WTC11 (cell line): ENCODE data around the gene PAPPA2. TPM values are rescaled to one million over a fixed set of nuclear protein-coding genes. Genes with fewer than 3 reads are reported as not detected.

Experiments
- ATAC-seq: fragments of 200-7000 bp; cut with Tn5 transposase; 2 replicates; pipeline ENCODE4 v1.10.0; 2021; ENCODE audit warnings: mild to moderate bottlenecking, moderate library complexity
- CTCF ChIA-PET: fragments of 300-600 bp; sonication (Branson Sonifier 250); formaldehyde crosslinking; loops from one replicate; lab custom pipeline; 2021; ENCODE audit warnings: antibody characterized with exemption; lab: Charles Lee
- POLR2A ChIA-PET: fragments of 350-600 bp; sonication (Branson Sonifier 250); formaldehyde crosslinking; loops from one replicate; lab custom pipeline; 2021; ENCODE audit warnings: antibody characterized with exemption; lab: Charles Lee
- DNase-seq: peaks from one replicate; pipeline ENCODE4 v3.0.0; 2021; ENCODE audit warnings: low spot score
- H3K27ac Mint-ChIP-seq: 2 replicates; pipeline ENCODE4 v1.8.0; 2021; ENCODE audit warnings: mixed read lengths
- H3K27me3 Mint-ChIP-seq: 2 replicates; pipeline ENCODE4 v1.8.0; 2021; ENCODE audit warnings: low read depth, mild to moderate bottlenecking, moderate library complexity, mixed read lengths
- H3K36me3 Mint-ChIP-seq: 2 replicates; pipeline ENCODE4 v1.8.0; 2021; ENCODE audit warnings: mixed read lengths
- H3K4me1 Mint-ChIP-seq: 2 replicates; pipeline ENCODE4 v1.8.0; 2022; ENCODE audit warnings: mixed read lengths
- H3K4me3 Mint-ChIP-seq: 2 replicates; pipeline ENCODE4 v1.8.0; 2021; ENCODE audit warnings: mild to moderate bottlenecking, moderate library complexity, mixed read lengths
- H3K9me3 Mint-ChIP-seq: 2 replicates; pipeline ENCODE4 v1.8.0; 2021; ENCODE audit warnings: mixed read lengths
- CBFB ChIP-seq: sonication (generic); formaldehyde crosslinking; IDR thresholded peaks from 2 replicates; pipeline ENCODE4 v1.8.1; 2022; ENCODE audit warnings: mild to moderate bottlenecking, low read depth, missing genetic modification reagents
- CREB1 ChIP-seq: sonication (generic); formaldehyde crosslinking; IDR thresholded peaks from 2 replicates; pipeline ENCODE4 v1.8.0; 2023; ENCODE audit warnings: mild to moderate bottlenecking, missing genetic modification reagents
- EMX1 ChIP-seq: fragments of 250-450 bp; sonication (Bioruptor Pico); IDR thresholded peaks from 2 replicates; pipeline ENCODE4 v1.8.0; 2021; ENCODE audit warnings: mild to moderate bottlenecking
- ESRRA ChIP-seq: sonication (generic); formaldehyde crosslinking; IDR thresholded peaks from 2 replicates; pipeline ENCODE4 v1.8.1; 2022; ENCODE audit warnings: mild to moderate bottlenecking, missing genetic modification reagents, borderline replicate concordance
- FOXJ3 ChIP-seq: sonication (generic); formaldehyde crosslinking; IDR thresholded peaks from 2 replicates; pipeline ENCODE4 v1.9.0; 2021; ENCODE audit warnings: missing genetic modification reagents, mild to moderate bottlenecking, borderline replicate concordance
- GTF2I ChIP-seq: fragments of 250-450 bp; sonication (Bioruptor Pico); conservative IDR thresholded peaks from 2 replicates; pipeline ENCODE4 v1.4.0; 2021; ENCODE audit warnings: mild to moderate bottlenecking
- HMGA2 ChIP-seq: fragments of 250-450 bp; sonication (Bioruptor Pico); IDR thresholded peaks from 2 replicates; pipeline ENCODE4 v1.4.0; 2021; ENCODE audit warnings: mild to moderate bottlenecking, moderate library complexity
- KAT7 ChIP-seq: sonication (generic); formaldehyde crosslinking; IDR thresholded peaks from 2 replicates; pipeline ENCODE4 v1.8.1; 2023; ENCODE audit warnings: missing genetic modification reagents, mild to moderate bottlenecking, borderline replicate concordance
- MXD4 ChIP-seq: fragments of 250-450 bp; sonication (Bioruptor Pico); IDR thresholded peaks from 2 replicates; pipeline ENCODE4 v1.8.0; 2021; ENCODE audit warnings: mild to moderate bottlenecking, moderate library complexity, borderline replicate concordance
- NFE2L1 ChIP-seq: sonication (generic); formaldehyde crosslinking; IDR thresholded peaks from 2 replicates; pipeline ENCODE4 v1.8.1; 2023; ENCODE audit warnings: missing genetic modification reagents
- NR1H2 ChIP-seq: sonication (generic); formaldehyde crosslinking; IDR thresholded peaks from 2 replicates; pipeline ENCODE4 v1.9.0; 2021; ENCODE audit warnings: mild to moderate bottlenecking, moderate library complexity, missing genetic modification reagents
- NR3C1 ChIP-seq: sonication (generic); formaldehyde crosslinking; conservative IDR thresholded peaks from 2 replicates; pipeline ENCODE4 v1.8.1; 2023; ENCODE audit warnings: low read depth, mild to moderate bottlenecking, missing genetic modification reagents
- PRRX2 ChIP-seq: fragments of 250-450 bp; sonication (Bioruptor Pico); IDR thresholded peaks from 2 replicates; pipeline ENCODE4 v1.8.0; 2021; ENCODE audit warnings: mild to moderate bottlenecking
- SOX15 ChIP-seq: fragments of 250-450 bp; sonication (Bioruptor Pico); IDR thresholded peaks from 2 replicates; pipeline ENCODE4 v1.9.0; 2021; ENCODE audit warnings: mild to moderate bottlenecking
- TCF7 ChIP-seq: sonication (generic); formaldehyde crosslinking; IDR thresholded peaks from 2 replicates; pipeline ENCODE4 v1.8.0; 2022; ENCODE audit warnings: mild to moderate bottlenecking, low read depth, missing genetic modification reagents, moderate library complexity
- TEAD1 ChIP-seq: sonication (generic); formaldehyde crosslinking; IDR thresholded peaks from 2 replicates; pipeline ENCODE4 v1.8.0; 2022; ENCODE audit warnings: mild to moderate bottlenecking, missing genetic modification reagents
- ZBTB21 ChIP-seq: sonication (generic); formaldehyde crosslinking; IDR thresholded peaks from 2 replicates; pipeline ENCODE4 v1.8.1; 2023; ENCODE audit warnings: mild to moderate bottlenecking, missing genetic modification reagents, borderline replicate concordance
- ZNF219 ChIP-seq: sonication (generic); formaldehyde crosslinking; IDR thresholded peaks from 2 replicates; pipeline ENCODE4 v1.8.0; 2023; ENCODE audit warnings: missing genetic modification reagents, mild to moderate bottlenecking, borderline replicate concordance
- ZNF512 ChIP-seq: sonication (generic); formaldehyde crosslinking; IDR thresholded peaks from 2 replicates; pipeline ENCODE4 v1.8.1; 2022; ENCODE audit warnings: missing genetic modification reagents, borderline replicate concordance
- ZNF671 ChIP-seq: fragments of 250-450 bp; sonication (Bioruptor Pico); IDR thresholded peaks from 2 replicates; pipeline ENCODE4 v1.8.0; 2021; ENCODE audit warnings: mild to moderate bottlenecking
- total RNA-seq: library from RNA; stranded (reverse); gene quantifications from 3 replicates; pipeline ENCODE4 v1.2.3, GENCODE V29; 2021
- TF ChIP-seq, protein P1 (sequence below): sonication (generic); formaldehyde crosslinking; IDR thresholded peaks from 2 replicates; pipeline ENCODE4 v1.8.1; 2022; ENCODE audit warnings: mild to moderate bottlenecking, missing genetic modification reagents, moderate library complexity, borderline replicate concordance
- TF ChIP-seq, protein P2 (sequence below): sonication (generic); formaldehyde crosslinking; IDR thresholded peaks from 2 replicates; pipeline ENCODE4 v1.8.0; 2023; ENCODE audit warnings: missing genetic modification reagents
- TF ChIP-seq, protein P3 (sequence below): sonication (generic); formaldehyde crosslinking; IDR thresholded peaks from 2 replicates; pipeline ENCODE4 v1.8.1; 2023; ENCODE audit warnings: mild to moderate bottlenecking, missing genetic modification reagents
- TF ChIP-seq, protein P4 (sequence below): sonication (generic); formaldehyde crosslinking; IDR thresholded peaks from 2 replicates; pipeline ENCODE4 v1.8.0; 2022; ENCODE audit warnings: mild to moderate bottlenecking, missing genetic modification reagents

Gene PAPPA2
- total RNA-seq, 1 experiment from 2014 or later, result 0.74 TPM

DNA sequence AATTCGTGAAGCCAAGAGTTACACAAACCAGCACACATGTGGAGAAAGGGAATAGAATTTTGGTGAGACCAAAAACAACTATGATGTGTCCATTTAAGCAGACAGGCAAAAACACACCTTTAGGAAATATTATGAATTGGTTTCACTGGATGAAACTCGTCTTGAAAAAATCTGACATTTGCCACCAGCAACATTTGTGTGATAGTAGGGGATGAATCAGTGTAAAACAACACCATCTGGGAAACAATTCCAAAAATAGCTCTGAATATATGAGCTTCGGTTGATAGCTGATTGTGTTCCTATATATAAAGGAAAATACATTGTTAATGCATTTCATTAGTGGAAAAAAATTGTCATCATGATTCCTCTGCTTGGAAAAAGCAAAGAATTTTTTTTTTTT, 327.8 kb downstream of the PAPPA2 start:
- Mint-ChIP-seq H3K36me3 (peaks cover 2% of the 10 kb centered on the region; the same call in 1 of the 2 replicates), H3K27ac (no peak overlapping the region), H3K4me1 (peaks cover 28% of the 10 kb centered on the region), H3K4me3 (no peak overlapping the region)
- no peak for ATAC-seq
- ChIA-PET POLR2A (no interaction called here), CTCF (no interaction called here)
- no peak for TF ChIP-seq ESRRA (CRISPR knock-in tag)
- no peak for TF ChIP-seq TEAD1 (CRISPR knock-in tag)
- TF ChIP-seq, all 79 proteins: peak for 0
- Mint-ChIP-seq H3K9me3 (peaks cover 9% of the 10 kb centered on the region), H3K27me3 (no peaks in the 10 kb centered on the region)
- no peak for DNase-seq

DNA sequence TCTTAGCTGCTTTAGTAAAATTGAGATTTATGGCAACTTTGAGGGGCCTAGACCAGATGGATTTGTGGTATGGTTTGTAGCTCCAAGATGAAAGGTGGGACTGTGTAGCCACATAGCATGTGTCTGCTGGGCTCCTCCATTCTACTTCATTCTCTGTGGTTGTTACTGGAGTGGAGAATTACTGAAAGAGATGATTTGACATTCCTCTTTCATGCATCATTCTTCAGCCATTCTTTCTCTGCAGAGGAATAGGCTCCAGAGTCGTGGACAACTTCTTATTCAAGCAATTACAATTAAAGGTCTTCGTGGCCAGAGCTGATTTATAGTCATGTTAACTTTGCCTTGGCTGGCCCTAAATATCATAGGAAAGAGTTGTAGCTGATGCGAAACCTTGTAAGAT, 328.9 kb downstream of the PAPPA2 start:
- peaks cover 22% of the 10 kb centered on the region for H3K4me1 Mint-ChIP-seq
- H3K36me3 Mint-ChIP-seq, result peaks cover 2% of the 10 kb centered on the region; the same call in 1 of the 2 replicates
- no peak for DNase-seq
- no peak overlapping the region for H3K4me3 Mint-ChIP-seq
- no peak for ATAC-seq
- H3K9me3 Mint-ChIP-seq, result peaks cover 9% of the 10 kb centered on the region
- CTCF ChIA-PET, result no interaction called here
- no peak overlapping the region for H3K27ac Mint-ChIP-seq
- TF ChIP-seq PRRX2 (CRISPR knock-in tag), result no peak
- no peak for TF ChIP-seq GTF2I (CRISPR knock-in tag)
- TF ChIP-seq ZBTB21 (CRISPR knock-in tag), result no peak
- TF ChIP-seq, protein P1, sequence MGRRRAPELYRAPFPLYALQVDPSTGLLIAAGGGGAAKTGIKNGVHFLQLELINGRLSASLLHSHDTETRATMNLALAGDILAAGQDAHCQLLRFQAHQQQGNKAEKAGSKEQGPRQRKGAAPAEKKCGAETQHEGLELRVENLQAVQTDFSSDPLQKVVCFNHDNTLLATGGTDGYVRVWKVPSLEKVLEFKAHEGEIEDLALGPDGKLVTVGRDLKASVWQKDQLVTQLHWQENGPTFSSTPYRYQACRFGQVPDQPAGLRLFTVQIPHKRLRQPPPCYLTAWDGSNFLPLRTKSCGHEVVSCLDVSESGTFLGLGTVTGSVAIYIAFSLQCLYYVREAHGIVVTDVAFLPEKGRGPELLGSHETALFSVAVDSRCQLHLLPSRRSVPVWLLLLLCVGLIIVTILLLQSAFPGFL (CRISPR knock-in tag), result no peak
- TF ChIP-seq, protein P2, sequence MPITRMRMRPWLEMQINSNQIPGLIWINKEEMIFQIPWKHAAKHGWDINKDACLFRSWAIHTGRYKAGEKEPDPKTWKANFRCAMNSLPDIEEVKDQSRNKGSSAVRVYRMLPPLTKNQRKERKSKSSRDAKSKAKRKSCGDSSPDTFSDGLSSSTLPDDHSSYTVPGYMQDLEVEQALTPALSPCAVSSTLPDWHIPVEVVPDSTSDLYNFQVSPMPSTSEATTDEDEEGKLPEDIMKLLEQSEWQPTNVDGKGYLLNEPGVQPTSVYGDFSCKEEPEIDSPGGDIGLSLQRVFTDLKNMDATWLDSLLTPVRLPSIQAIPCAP (CRISPR knock-in tag), result no peak
- TF ChIP-seq, all 79 proteins: peak for 0
- H3K27me3 Mint-ChIP-seq, result no peaks in the 10 kb centered on the region
- POLR2A ChIA-PET, result no interaction called here

DNA sequence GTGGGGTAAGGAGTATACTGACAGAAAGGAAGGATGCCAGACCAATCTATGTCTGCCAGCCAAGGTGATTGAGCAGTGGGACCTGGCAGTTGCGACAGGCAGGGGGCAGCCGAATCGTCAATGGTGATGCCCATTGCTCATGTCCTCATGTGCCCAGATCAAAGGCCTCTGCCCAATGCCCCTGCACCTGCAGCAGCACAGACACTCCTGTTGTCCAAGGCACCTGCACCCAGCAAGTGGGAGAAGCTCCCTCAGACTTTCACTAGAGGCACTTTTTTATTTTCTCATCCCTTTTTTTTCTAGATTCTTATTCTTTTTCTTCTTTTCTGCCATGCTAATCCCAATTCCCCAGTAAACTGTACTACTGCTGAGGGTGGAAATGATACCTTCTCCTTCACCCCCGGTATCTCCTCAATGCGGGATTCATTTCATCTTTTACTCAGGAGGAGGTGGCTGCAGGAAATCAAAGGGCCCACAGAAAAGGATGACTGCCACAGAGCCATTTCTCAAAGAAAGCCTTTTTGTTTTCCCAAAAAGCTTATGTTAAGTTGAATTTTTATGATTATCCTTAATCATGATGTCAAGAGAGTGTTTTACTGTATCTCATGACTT, 332.0 kb downstream of the PAPPA2 start:
- TF ChIP-seq, protein P3, sequence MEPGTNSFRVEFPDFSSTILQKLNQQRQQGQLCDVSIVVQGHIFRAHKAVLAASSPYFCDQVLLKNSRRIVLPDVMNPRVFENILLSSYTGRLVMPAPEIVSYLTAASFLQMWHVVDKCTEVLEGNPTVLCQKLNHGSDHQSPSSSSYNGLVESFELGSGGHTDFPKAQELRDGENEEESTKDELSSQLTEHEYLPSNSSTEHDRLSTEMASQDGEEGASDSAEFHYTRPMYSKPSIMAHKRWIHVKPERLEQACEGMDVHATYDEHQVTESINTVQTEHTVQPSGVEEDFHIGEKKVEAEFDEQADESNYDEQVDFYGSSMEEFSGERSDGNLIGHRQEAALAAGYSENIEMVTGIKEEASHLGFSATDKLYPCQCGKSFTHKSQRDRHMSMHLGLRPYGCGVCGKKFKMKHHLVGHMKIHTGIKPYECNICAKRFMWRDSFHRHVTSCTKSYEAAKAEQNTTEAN (CRISPR knock-in tag), result no peak
- TF ChIP-seq, protein P1 (CRISPR knock-in tag), result no peak
- TF ChIP-seq ZNF671 (CRISPR knock-in tag), result peak; percentile 79; the same call in 1 of the 2 replicates
- peak; percentile 43; the same call in 1 of the 2 replicates for TF ChIP-seq EMX1 (CRISPR knock-in tag)
- Mint-ChIP-seq H3K36me3 (no peaks in the 10 kb centered on the region), H3K27ac (no peak overlapping the region), H3K4me1 (peaks cover 18% of the 10 kb centered on the region), H3K4me3 (no peak overlapping the region), H3K9me3 (no peaks in the 10 kb centered on the region), H3K27me3 (no peaks in the 10 kb centered on the region)
- no peak for DNase-seq
- ChIA-PET POLR2A (no interaction called here), CTCF (interaction anchor here (0.6 kb wide), 1 partner anchor 213 kb away, joined by 3 read pairs; no protein-coding TSS in a partner anchor)
- peak; percentile 57 for ATAC-seq

GRCh38 chr1:176795929-176796328, 333.0 kb downstream of the PAPPA2 start:
- ChIA-PET CTCF (no interaction called here), POLR2A (no interaction called here)
- DNase-seq, result no peak
- Mint-ChIP-seq H3K4me1 (peaks cover 14% of the 10 kb centered on the region), H3K27me3 (no peaks in the 10 kb centered on the region), H3K4me3 (no peak overlapping the region), H3K36me3 (no peaks in the 10 kb centered on the region), H3K27ac (no peak overlapping the region), H3K9me3 (no peaks in the 10 kb centered on the region)
- no peak for ATAC-seq
- TF ChIP-seq, protein P4, sequence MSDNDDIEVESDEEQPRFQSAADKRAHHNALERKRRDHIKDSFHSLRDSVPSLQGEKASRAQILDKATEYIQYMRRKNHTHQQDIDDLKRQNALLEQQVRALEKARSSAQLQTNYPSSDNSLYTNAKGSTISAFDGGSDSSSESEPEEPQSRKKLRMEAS, result no peak
- TF ChIP-seq CREB1 (CRISPR knock-in tag) (no peak), ZNF671 (CRISPR knock-in tag) (no peak), CBFB (CRISPR knock-in tag) (no peak), ZNF219 (CRISPR knock-in tag) (no peak), TCF7 (CRISPR knock-in tag) (no peak), HMGA2 (CRISPR knock-in tag) (no peak), ZNF512 (no peak), NR1H2 (no peak), MXD4 (CRISPR knock-in tag) (no peak), FOXJ3 (CRISPR knock-in tag) (no peak), NR3C1 (CRISPR knock-in tag) (no peak), SOX15 (no peak), KAT7 (no peak), PRRX2 (CRISPR knock-in tag) (no peak), NFE2L1 (no peak)
